Activated CD4-positive, alpha-beta T cell treated with anti-CD3 and anti-CD28 coated beads, Interleukin-2, amount 50 U/mL, for 1 hour (primary cell): ENCODE results near the gene ZSCAN20.

Source experiments
- DNase-seq: peaks from one replicate; pipeline ENCODE4 v3.0.0-alpha.2; 2020

Gene ZSCAN20

DNA sequence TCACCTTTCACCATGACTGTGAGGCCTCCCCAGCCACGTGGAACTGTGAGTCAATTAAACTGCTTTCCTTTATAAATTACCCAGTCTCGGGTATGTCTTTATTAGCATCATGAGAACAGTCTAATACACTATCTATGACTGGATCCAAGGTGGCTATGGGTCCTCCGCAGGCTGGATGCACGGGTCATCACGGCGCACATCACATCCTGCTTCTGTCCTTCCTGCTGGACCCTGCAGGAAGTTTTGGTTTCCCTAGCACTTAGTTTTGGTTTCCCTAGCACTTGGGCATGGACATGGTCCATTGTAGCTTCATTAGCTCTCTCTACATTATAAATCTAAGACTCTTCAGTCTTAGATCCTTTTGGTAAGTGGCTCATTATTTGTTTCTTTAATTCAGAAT lies 27.3 kb upstream of the ZSCAN20 start:
- DNase-seq, result no peak

DNA sequence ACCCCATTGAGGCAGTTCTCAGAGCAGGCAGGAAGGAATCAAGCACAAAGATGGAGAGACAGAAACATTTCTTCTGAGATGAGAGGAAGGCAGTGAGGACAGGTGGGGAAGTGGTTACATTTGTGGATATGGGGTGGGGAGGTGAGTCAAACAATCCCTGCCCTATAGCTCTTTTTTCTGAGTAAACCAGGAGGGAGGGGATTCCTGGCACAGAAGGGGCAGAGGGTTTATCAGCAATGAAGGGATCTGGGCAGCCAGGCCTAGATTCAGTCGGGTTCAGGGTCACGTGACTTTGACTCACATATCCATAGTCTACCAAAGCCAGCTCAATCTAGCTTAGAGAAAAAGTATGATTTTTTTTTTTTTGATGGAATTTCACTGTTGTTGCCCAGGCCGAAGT lies 25.9 kb upstream of the ZSCAN20 start:
- DNase-seq, result no peak

- DNase-seq, result no peak
Observed at GRCh38 chr1:33454646-33455282, 17.7 kb upstream of the ZSCAN20 start.

DNA sequence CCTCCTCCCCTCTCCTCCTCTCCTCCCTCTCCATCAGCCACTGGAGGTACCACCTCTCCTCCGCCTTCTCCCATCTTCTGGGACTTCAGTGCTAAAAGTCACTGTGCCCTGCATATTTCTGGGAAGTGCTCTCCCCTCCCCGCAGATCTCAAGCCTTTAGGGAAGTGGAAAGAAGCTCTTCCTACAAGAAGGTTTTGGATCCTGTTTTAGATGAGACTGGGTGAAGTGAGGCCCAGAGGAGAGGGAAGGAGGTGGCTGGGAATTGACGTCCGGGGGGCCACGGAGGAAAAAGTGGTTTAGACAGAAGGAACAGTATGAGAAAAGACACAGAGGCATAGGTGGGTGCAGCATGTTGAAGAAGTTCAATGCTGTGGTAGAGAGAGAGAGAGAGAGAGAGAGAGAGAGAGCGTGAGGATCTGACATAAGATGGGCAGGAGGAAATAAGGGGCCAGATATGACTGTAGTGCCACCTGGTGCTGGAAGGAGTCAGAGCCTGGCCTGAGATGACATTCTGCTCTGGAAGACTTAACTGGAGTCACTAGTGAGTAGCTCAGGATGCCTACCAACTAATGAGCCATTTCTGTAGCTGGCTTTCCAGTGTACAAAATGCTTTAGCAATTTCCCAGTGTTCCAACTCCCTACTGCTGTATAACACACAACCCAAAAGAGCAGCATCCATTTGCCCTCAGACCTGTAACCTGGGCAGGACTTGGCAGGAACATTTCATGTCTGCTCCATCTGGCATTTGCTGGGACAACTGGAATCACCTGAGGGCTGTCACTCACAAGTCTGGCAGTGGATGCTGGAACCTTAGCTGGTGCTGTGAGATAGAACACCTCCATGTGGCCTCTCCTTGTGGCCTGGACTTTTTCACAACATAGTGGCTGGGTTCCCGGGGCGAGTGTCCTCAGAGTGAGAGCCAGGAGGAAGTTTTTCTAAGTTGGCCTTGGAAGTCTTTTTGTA lies 16.6 kb upstream of the ZSCAN20 start:
- DNase-seq, result peak; percentile 22

- DNase-seq, result no peak
Observed at GRCh38 chr1:33456502-33456886, 16.0 kb upstream of the ZSCAN20 start.

DNA sequence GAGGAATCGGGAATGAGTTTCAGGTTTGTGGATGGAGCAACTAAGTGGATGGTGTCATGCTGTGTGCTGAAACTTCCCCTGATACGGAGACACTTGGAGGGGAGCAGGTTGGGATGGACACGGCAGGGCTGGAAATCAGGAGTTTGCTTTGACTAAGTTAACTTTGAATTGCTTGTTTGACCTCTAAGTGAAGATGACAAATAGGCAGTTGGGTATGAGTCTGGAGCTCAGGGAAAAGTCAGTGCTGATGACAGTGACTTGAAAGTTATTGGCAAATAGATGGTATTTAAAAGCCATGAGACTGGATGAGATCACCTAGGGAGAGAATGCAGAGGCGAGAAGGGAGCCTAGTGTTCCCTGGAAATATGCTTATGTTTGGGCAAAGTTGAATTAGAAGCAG lies 12.8 kb upstream of the ZSCAN20 start:
- DNase-seq, result no peak

DNA sequence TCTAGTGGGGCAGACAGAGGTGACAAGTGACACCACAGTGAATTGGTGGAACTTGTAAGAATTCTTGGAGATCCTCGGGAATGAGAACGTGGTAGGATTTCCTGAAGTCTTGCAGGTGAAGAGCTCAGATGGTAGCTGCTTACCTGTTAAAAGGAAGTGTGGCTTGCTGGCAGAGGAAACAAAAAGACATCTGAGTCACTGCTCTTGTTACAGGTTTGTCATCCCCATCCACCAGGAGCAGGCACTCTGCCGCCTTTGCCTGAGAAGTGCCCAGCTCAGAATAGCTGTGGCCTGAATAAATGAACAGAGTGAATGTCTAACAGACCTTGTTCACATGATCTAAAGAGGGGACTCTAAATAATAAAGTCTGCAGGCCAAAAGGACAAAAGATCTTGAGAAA lies 12.3 kb upstream of the ZSCAN20 start:
- DNase-seq, result no peak

DNA sequence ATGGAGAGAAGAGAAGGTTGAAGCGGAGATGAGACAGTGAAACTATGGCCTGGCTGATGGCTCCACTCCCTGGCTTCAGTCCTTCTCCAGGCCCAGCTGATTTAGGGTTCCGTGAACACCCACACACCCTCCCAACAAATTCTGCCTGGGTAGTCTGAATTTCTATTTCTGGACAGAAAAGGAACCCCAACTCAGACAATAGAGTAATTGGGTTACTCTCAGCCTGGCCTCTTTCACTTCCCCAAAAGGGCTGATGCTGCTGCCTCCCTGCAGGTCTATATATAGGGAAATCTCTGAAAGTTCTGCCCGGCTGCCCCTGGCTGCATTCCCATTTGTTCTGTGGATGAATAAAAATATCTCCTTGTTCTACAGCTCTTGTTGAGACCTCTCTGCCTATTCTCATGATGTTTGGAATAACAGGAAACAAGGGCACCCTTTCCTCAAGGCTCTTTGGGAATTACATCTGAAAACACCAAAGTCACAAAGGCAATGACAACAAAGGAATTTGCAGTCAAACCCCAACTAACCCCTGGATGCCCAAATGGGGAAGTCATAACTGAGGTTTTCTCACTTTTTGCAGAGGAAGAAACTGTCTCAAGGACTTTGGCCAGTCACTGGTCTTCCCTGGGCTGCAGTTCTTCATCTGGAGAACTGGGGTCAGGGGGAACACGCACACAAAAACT lies 11.4 kb upstream of the ZSCAN20 start:
- DNase-seq, result no peak

DNA sequence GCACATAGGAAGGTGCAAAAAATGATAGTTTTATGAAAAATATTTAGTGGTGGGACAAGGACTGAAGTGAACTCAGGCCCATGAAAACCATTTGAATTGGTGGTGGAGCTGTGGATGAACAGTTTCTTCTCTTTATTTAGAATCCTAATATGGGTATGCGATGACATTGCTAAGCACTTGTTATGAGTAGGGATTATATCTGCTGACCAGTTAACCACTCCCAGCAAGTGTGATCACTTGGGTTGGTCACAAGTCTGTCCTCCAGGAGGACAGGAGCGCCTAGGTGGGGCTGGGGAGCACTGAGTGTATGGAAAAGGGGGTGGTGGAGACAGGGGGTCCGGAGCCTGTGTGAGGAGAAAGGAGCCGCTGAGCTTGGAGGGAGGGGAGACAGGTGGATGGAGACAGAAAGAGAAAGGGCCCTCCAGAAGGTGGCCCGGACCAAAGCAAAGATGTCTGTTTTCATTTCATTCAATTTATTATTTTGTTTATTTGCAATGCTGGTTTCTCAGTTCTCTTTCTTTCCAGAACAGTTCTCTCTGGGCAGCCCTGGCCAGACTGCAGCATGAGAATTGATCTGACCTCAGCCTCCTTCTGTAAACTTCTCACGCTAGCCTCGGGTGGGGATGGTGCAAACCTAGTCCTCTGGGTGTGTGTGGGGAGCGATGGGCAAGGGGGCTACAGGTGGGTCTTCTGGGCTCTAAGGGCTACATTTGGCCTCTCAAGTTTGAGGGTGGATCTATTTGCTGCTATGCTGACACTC lies 9.9 kb upstream of the ZSCAN20 start:
- no peak for DNase-seq

GRCh38 chr1:33464552-33464951 lies 7.9 kb upstream of the ZSCAN20 start:
- no peak for DNase-seq

- no peak for DNase-seq
Observed at GRCh38 chr1:33465316-33465715, 7.1 kb upstream of the ZSCAN20 start.

DNA sequence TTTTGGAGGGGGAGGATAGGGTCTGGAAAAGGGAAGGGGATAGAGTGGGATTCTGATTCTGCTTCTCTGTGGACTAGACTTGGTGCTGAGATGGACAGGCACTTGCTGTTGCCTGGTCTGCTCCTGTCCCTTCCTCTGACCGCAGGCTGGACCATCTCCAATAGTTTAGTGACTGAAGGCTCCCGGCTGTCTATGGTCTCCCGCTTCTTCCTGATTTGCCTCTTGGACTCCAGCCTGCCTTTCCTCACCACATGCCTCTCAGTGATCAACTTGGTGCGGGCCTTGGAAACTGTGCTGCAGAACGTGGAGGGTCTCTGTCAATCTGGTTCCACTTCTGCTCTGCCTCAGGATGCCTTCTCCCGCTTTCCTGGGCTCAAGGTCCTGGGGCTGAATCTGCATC lies 6.3 kb upstream of the ZSCAN20 start:
- DNase-seq, result no peak

- no peak for DNase-seq
Observed at GRCh38 chr1:33468011-33468410, 4.4 kb upstream of the ZSCAN20 start.

- no peak for DNase-seq
Observed at GRCh38 chr1:33468531-33468930, 3.9 kb upstream of the ZSCAN20 start.

DNA sequence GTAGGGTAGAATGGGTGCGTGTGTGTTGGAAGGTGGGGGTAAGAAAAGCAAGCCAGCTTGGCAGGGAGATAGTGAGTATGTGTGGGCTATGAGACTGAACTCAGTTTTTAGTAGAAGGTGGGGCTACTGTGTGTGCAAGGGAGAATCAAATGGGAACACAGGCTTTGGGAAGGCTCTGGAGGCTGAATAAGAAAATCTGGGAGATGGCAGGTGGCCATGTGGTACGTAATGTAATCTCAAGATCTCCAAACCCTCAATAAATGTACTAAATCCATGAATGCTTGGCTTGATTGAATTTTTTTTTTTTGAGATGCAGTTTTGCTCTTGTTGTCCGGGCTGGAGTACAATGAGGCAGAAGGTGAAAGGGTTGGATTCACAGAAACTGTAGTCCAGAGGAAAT lies 3.5 kb upstream of the ZSCAN20 start:
- no peak for DNase-seq

DNA sequence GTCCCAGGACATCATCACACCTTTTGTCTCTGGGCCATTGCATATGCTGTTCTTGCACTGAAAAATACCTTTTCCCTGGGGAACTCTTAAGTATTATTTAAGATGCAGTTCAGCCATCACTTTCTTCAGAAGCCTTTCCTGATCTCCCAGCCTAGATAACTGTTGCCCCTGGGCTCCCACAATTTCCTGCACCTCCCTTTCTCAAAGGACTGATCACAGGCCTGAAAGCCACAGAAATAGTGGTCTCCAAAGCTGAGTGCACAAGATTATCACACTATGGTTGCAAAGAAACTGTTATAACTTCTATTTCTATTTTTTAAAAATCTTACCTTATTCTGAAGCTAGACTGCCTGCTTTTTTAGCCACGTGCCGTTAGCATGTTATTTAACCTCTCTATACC lies 2.8 kb upstream of the ZSCAN20 start:
- DNase-seq, result no peak

- peak; percentile 57 for DNase-seq
Observed at GRCh38 chr1:33470495-33471012, 1.9 kb upstream of the ZSCAN20 start.

- no peak for DNase-seq
Observed at GRCh38 chr1:33471416-33471815, 1.0 kb upstream of the ZSCAN20 start.

DNA sequence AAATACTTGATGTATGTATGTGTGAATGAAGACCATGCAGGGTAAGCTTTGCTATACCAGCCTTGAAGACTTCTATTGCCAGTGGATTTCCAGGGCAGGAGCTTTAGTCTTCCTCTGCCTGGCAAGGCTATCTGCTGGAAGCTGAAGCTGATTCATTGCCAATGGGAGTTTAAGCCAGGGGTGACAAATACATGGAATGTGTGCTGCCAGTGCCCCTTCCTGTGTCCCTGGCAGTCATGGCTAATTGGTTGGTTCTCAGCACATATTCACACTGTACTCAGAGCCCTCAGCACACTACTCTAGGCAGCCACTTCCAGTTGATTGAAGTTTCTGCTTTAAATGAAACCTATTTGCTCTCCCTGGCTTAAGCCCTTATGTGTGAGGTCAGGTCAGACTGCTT lies 1.5 kb downstream of the ZSCAN20 start:
- DNase-seq, result no peak

DNA sequence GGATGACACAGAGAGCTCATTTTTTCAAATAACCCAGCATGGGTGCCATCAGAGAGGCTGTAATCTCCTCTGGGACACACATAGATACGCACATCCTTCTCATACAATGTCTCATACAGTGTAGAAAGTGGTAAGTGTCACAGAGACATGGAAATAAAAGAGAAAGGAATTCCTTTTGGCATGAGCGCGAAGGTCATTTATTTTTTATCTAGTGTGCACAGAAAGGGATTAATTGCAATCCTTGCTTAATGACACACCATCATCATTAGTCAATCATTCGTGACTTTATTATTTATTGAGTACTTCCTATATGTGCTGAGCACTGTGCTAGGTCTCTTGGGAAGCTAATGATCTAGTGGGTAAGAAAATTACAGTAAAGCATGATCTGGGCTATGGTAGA lies 5.0 kb downstream of the ZSCAN20 start:
- no peak for DNase-seq

DNA sequence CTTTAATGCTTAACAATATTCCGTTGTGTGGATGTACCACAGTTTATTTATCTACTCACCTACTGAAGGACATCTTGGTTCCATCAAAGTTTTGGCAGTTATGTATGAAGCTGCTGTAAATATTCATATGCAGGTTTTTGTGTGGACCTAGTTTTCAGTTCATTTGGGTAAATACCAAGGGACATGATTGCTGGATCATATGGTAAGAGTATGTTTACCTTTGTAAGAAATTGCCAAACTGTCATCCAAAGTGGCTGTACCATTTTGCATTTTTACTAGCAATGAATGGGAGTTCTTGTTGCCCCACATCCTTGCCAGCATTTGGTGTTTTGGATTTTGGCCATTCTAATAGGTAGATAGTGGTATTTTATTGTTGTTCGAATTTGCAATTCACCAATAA lies 10.0 kb downstream of the ZSCAN20 start:
- no peak for DNase-seq

- no peak for DNase-seq
Observed at GRCh38 chr1:33488624-33489023, 16.2 kb downstream of the ZSCAN20 start.

- DNase-seq, result no peak
Observed at GRCh38 chr1:33494929-33495328, 22.5 kb downstream of the ZSCAN20 start.
